ENCODE measurements around the gene ZNF423. TPM values are rescaled to one million over a fixed set of nuclear protein-coding genes. Genes with fewer than 3 reads are reported as not detected.

The ZNF423 gene
- polyA plus RNA-seq, 1 donor from 2014 or later, result 4.5 TPM

- Histone ChIP-seq H3K27ac (ENCODE audit: low read length) (no peak overlapping the region), H3K36me3 (ENCODE audit: insufficient read depth, low read length) (no peaks in the 10 kb centered on the region), H3F3A (ENCODE audit: insufficient read depth, low read length, poor library complexity, severe bottlenecking) (no peaks in the 10 kb centered on the region), H3K9ac (ENCODE audit: low read length) (no peak overlapping the region), H3K4me3 (ENCODE audit: low read length) (no peak overlapping the region), H3K9me2 (ENCODE audit: insufficient read depth, low read length) (no peaks in the 10 kb centered on the region), H4K20me1 (ENCODE audit: insufficient read depth) (no peaks in the 10 kb centered on the region), H3K79me2 (replicated peaks; ENCODE audit: insufficient read depth, low read length) (peaks cover 64% of the 10 kb centered on the region), H3K27me3 (ENCODE audit: insufficient read depth, low read depth, low read length) (no peaks in the 10 kb centered on the region), H3K9me3 (ENCODE audit: low read length) (no peaks in the 10 kb centered on the region), H3K4me2 (ENCODE audit: low read length) (no peak overlapping the region), H2AFZ (ENCODE audit: low read depth, low read length) (no peak overlapping the region)
- TF ChIP-seq SMC3 (conservative IDR thresholded peaks at IDR 0.05; ENCODE audit: poor library complexity) (no peak), POLR2AphosphoS5 (IDR thresholded peaks at IDR 0.05) (no peak), EZH2 (IDR thresholded peaks at IDR 0.05; ENCODE audit: borderline replicate concordance, insufficient read depth, low read length, poor library complexity, severe bottlenecking) (no peak), RAD21 (conservative IDR thresholded peaks at IDR 0.05) (no peak), EP300 (conservative IDR thresholded peaks at IDR 0.05; ENCODE audit: poor library complexity, severe bottlenecking) (no peak), REST (IDR thresholded peaks at IDR 0.05; ENCODE audit: borderline replicate concordance) (no peak), MXI1 (conservative IDR thresholded peaks at IDR 0.05; ENCODE audit: poor library complexity, severe bottlenecking) (no peak), TAF1 (IDR thresholded peaks at IDR 0.05; ENCODE audit: low read depth) (no peak)
- TF ChIP-seq, protein P1, sequence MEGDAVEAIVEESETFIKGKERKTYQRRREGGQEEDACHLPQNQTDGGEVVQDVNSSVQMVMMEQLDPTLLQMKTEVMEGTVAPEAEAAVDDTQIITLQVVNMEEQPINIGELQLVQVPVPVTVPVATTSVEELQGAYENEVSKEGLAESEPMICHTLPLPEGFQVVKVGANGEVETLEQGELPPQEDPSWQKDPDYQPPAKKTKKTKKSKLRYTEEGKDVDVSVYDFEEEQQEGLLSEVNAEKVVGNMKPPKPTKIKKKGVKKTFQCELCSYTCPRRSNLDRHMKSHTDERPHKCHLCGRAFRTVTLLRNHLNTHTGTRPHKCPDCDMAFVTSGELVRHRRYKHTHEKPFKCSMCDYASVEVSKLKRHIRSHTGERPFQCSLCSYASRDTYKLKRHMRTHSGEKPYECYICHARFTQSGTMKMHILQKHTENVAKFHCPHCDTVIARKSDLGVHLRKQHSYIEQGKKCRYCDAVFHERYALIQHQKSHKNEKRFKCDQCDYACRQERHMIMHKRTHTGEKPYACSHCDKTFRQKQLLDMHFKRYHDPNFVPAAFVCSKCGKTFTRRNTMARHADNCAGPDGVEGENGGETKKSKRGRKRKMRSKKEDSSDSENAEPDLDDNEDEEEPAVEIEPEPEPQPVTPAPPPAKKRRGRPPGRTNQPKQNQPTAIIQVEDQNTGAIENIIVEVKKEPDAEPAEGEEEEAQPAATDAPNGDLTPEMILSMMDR (IDR thresholded peaks at IDR 0.05; ENCODE audit: poor library complexity, severe bottlenecking), result no peak
Observed at GRCh38 chr16:49830873-49831272, 25.0 kb downstream of the ZNF423 start.

DNA sequence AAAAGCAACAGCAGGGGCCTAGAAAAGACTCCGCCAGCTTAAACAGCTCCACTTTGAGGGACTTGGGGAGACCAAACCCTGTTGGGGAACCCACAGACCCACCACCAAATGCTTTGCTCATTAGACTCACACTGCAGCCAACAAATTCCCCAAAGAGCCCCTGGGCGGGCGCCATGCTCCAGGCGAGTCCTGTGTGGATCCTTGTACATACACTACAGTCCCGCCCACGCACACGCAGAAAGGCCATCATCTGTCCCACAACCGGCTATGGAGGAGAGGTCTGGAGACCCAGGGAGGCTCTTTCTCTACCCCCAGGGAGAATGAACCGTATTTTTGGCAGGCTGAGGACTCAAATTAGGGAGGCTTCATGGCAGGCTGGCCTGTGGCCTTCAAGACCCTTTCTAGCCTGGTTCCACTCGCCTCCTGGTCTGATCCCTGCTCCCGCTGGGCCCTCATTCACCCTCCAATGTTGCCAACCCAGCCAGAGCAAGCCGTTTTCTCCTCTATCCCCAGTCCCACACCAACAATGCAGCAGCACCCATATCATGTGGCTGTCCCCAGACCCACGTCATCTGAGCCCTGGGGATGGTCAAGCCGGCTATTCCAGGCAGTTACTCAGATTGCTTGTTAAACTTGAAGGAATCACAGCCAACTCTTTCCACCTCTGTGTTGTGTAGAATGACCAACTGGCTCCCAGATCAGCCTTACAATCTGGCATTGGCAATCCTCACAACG lies 27.2 kb downstream of the ZNF423 start:
- Histone ChIP-seq H3F3A (ENCODE audit: insufficient read depth, low read length, poor library complexity, severe bottlenecking) (no peaks in the 10 kb centered on the region), H2AFZ (ENCODE audit: low read depth, low read length) (no peak overlapping the region), H3K9me2 (ENCODE audit: insufficient read depth, low read length) (no peaks in the 10 kb centered on the region), H3K9ac (ENCODE audit: low read length) (no peak overlapping the region), H4K20me1 (ENCODE audit: insufficient read depth) (no peaks in the 10 kb centered on the region), H3K79me2 (replicated peaks; ENCODE audit: insufficient read depth, low read length) (peaks cover 53% of the 10 kb centered on the region), H3K27me3 (ENCODE audit: insufficient read depth, low read depth, low read length) (no peaks in the 10 kb centered on the region), H3K36me3 (ENCODE audit: insufficient read depth, low read length) (no peaks in the 10 kb centered on the region), H3K4me2 (ENCODE audit: low read length) (no peak overlapping the region), H3K4me3 (ENCODE audit: low read length) (no peak overlapping the region), H3K27ac (ENCODE audit: low read length) (no peak overlapping the region), H3K9me3 (ENCODE audit: low read length) (no peaks in the 10 kb centered on the region)
- TF ChIP-seq REST (IDR thresholded peaks at IDR 0.05; ENCODE audit: borderline replicate concordance) (no peak), POLR2AphosphoS5 (IDR thresholded peaks at IDR 0.05) (no peak), SMC3 (conservative IDR thresholded peaks at IDR 0.05; ENCODE audit: poor library complexity) (no peak), RAD21 (conservative IDR thresholded peaks at IDR 0.05) (no peak), EZH2 (IDR thresholded peaks at IDR 0.05; ENCODE audit: borderline replicate concordance, insufficient read depth, low read length, poor library complexity, severe bottlenecking) (no peak), TAF1 (IDR thresholded peaks at IDR 0.05; ENCODE audit: low read depth) (no peak), EP300 (conservative IDR thresholded peaks at IDR 0.05; ENCODE audit: poor library complexity, severe bottlenecking) (no peak), MXI1 (conservative IDR thresholded peaks at IDR 0.05; ENCODE audit: poor library complexity, severe bottlenecking) (no peak)
- TF ChIP-seq, protein P1 (IDR thresholded peaks at IDR 0.05; ENCODE audit: poor library complexity, severe bottlenecking), result no peak
